IMR-90 (cell line): Measurements from ENCODE around the gene ALDH1B1.

Experiments
- BHLHE40 ChIP-seq: fragments of 150-350 bp; IDR thresholded peaks from 2 replicates; pipeline ENCODE4 v1.6.1; 2016; ENCODE audit warnings: mild to moderate bottlenecking, low read depth, low read length
- CEBPB ChIP-seq: IDR thresholded peaks from 2 replicates; pipeline ENCODE4 v1.6.1; 2012; ENCODE audit warnings: low read depth, low read length, improper control_type of control experiment
- CTCF ChIP-seq: conservative IDR thresholded peaks from 2 replicates; pipeline ENCODE4 v1.5.1; 2012; ENCODE audit warnings: mild to moderate bottlenecking, low read depth, low read length, improper control_type of control experiment
- ELK1 ChIP-seq: fragments of 150-350 bp; IDR thresholded peaks from 2 replicates; pipeline ENCODE4 v1.6.1; 2016; ENCODE audit warnings: low read depth, mild to moderate bottlenecking, low read length, moderate library complexity, borderline replicate concordance
- MAFK ChIP-seq: IDR thresholded peaks from 2 replicates; pipeline ENCODE4 v1.6.1; 2012; ENCODE audit warnings: low read depth, low read length, improper control_type of control experiment
- MAZ ChIP-seq: IDR thresholded peaks from 2 replicates; pipeline ENCODE4 v1.6.1; 2012; ENCODE audit warnings: low read depth, mild to moderate bottlenecking, low read length, improper control_type of control experiment, moderate library complexity, borderline replicate concordance
- MXI1 ChIP-seq: IDR thresholded peaks from 2 replicates; pipeline ENCODE4 v1.6.1; 2012; ENCODE audit warnings: low read depth, mild to moderate bottlenecking, low read length, moderate library complexity, borderline replicate concordance
- NFE2L2 ChIP-seq: fragments of 150-350 bp; IDR thresholded peaks from 2 replicates; pipeline ENCODE4 v1.6.1; 2016; ENCODE audit warnings: low read depth, mild to moderate bottlenecking, low read length
- POLR2A ChIP-seq: IDR thresholded peaks from 2 replicates; pipeline ENCODE4 v1.6.1; 2012; ENCODE audit warnings: mild to moderate bottlenecking, low read depth, low read length
- RAD21 ChIP-seq: IDR thresholded peaks from 2 replicates; pipeline ENCODE4 v1.6.1; 2012; ENCODE audit warnings: low read length, improper control_type of control experiment
- RFX5 ChIP-seq: IDR thresholded peaks from 2 replicates; pipeline ENCODE4 v1.8.0; 2012; ENCODE audit warnings: low read depth, mild to moderate bottlenecking, low read length, moderate library complexity
- SMC3 ChIP-seq: fragments of 150-350 bp; IDR thresholded peaks from 2 replicates; pipeline ENCODE4 v1.6.1; 2016; ENCODE audit warnings: low read depth, mild to moderate bottlenecking, antibody characterized with exemption, low read length, moderate library complexity
- TF ChIP-seq, protein P1 (sequence below): fragments of 150-350 bp; IDR thresholded peaks from 2 replicates; pipeline ENCODE4 v1.6.1; 2017; ENCODE audit warnings: mild to moderate bottlenecking, antibody characterized with exemption, low read length, low read depth

DNA sequence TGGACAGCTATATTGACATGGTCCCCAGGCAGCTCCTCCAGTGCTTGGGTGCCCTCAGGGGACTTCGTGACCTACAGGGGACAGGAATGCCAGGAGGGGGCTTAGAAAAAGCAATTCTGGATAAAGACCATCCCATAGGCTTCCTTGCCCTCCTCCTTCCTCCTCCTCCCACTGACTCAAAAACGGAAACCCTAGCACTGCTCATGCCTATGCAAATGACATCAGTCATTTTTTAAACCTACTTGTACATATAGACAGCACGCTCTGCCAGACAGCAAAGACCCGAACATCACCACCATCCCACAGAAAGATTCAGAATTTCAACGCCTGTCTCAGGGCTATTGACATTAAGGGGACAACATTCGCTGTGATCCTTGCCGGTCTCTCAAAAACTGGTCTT, 20.8 kb downstream of the ALDH1B1 start:
- TF ChIP-seq CEBPB: no peak
- TF ChIP-seq POLR2A: no peak
- no peak for TF ChIP-seq CTCF
- TF ChIP-seq, protein P1, sequence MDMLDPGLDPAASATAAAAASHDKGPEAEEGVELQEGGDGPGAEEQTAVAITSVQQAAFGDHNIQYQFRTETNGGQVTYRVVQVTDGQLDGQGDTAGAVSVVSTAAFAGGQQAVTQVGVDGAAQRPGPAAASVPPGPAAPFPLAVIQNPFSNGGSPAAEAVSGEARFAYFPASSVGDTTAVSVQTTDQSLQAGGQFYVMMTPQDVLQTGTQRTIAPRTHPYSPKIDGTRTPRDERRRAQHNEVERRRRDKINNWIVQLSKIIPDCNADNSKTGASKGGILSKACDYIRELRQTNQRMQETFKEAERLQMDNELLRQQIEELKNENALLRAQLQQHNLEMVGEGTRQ: no peak
- TF ChIP-seq RFX5: no peak
- no peak for TF ChIP-seq RAD21
- TF ChIP-seq ELK1: no peak
- no peak for TF ChIP-seq MAZ
- TF ChIP-seq BHLHE40: no peak
- TF ChIP-seq MAFK: no peak
- TF ChIP-seq NFE2L2: no peak
- TF ChIP-seq SMC3: no peak
- no peak for TF ChIP-seq MXI1
